ENCODE results near the gene STX16. TPM values are rescaled to one million over a fixed set of nuclear protein-coding genes. Genes with fewer than 3 reads are reported as not detected.

STX16 gene
- total RNA-seq, 1 experiment from 2014 or later, result 86.0 TPM

GRCh38 chr20:58629215-58629580 is 21.9 kb upstream of the STX16 start:
- intact Hi-C loops (cut with micrococcal nuclease; ENCODE audit: unreplicated experiment), result no loop called here
- CTCF ChIA-PET, result interaction anchor here (1.4 kb wide), 1 partner anchor 15 kb away, joined by 6 read pairs; no protein-coding TSS in a partner anchor
- BruUV-seq (replicated peaks), result no TSS peak
- no peak for TF ChIP-seq CTCF (IDR thresholded peaks at IDR 0.05; ENCODE audit: unreplicated experiment)
- Mint-ChIP-seq H3K9me3 (ENCODE audit: low read depth, unreplicated experiment) (peaks cover 5% of the 10 kb centered on the region), H3K36me3 (ENCODE audit: insufficient read depth, unreplicated experiment) (no peaks in the 10 kb centered on the region), H3K4me1 (ENCODE audit: low read depth, unreplicated experiment) (peaks cover 24% of the 10 kb centered on the region), H3K27ac (ENCODE audit: unreplicated experiment) (no peak overlapping the region), H3K4me3 (ENCODE audit: low read depth, unreplicated experiment) (no peak overlapping the region), H3K27me3 (ENCODE audit: unreplicated experiment) (peaks cover 34% of the 10 kb centered on the region)
- DNase-seq, result no peak

- peaks cover 24% of the 10 kb centered on the region for H3K4me1 Mint-ChIP-seq (ENCODE audit: low read depth, unreplicated experiment)
- CTCF ChIA-PET, result interaction anchor here (1.4 kb wide), 1 partner anchor 16 kb away, joined by 6 read pairs; no protein-coding TSS in a partner anchor
- BruUV-seq (replicated peaks), result no TSS peak
- H3K36me3 Mint-ChIP-seq (ENCODE audit: insufficient read depth, unreplicated experiment), result no peaks in the 10 kb centered on the region
- TF ChIP-seq CTCF (IDR thresholded peaks at IDR 0.05; ENCODE audit: unreplicated experiment), result no peak
- H3K4me3 Mint-ChIP-seq (ENCODE audit: low read depth, unreplicated experiment), result no peak overlapping the region
- intact Hi-C loops (cut with micrococcal nuclease; ENCODE audit: unreplicated experiment), result no loop called here
- H3K9me3 Mint-ChIP-seq (ENCODE audit: low read depth, unreplicated experiment), result peaks cover 5% of the 10 kb centered on the region
- H3K27me3 Mint-ChIP-seq (ENCODE audit: unreplicated experiment), result peaks cover 41% of the 10 kb centered on the region
- no peak for DNase-seq
- H3K27ac Mint-ChIP-seq (ENCODE audit: unreplicated experiment), result no peak overlapping the region
Measured at GRCh38 chr20:58630063-58630462, 21.0 kb upstream of the STX16 start.

- no peak for TF ChIP-seq CTCF (IDR thresholded peaks at IDR 0.05; ENCODE audit: unreplicated experiment)
- CTCF ChIA-PET, result interaction anchor here (0.6 to 1.7 kb wide), 2 partner anchors 8 to 20 kb away, joined by 4 read pairs; no protein-coding TSS in a partner anchor
- H3K27me3 Mint-ChIP-seq (ENCODE audit: unreplicated experiment), result peaks cover 74% of the 10 kb centered on the region
- H3K36me3 Mint-ChIP-seq (ENCODE audit: insufficient read depth, unreplicated experiment), result no peaks in the 10 kb centered on the region
- peaks cover 15% of the 10 kb centered on the region for H3K4me1 Mint-ChIP-seq (ENCODE audit: low read depth, unreplicated experiment)
- intact Hi-C loops (cut with micrococcal nuclease; ENCODE audit: unreplicated experiment), result no loop called here
- BruUV-seq (replicated peaks), result no TSS peak
- no peak overlapping the region for H3K4me3 Mint-ChIP-seq (ENCODE audit: low read depth, unreplicated experiment)
- no peaks in the 10 kb centered on the region for H3K9me3 Mint-ChIP-seq (ENCODE audit: low read depth, unreplicated experiment)
- H3K27ac Mint-ChIP-seq (ENCODE audit: unreplicated experiment), result no peak overlapping the region
- DNase-seq, result no peak
Measured at GRCh38 chr20:58633161-58634053, 17.7 kb upstream of the STX16 start.

- Mint-ChIP-seq H3K4me3 (ENCODE audit: low read depth, unreplicated experiment) (no peak overlapping the region), H3K4me1 (ENCODE audit: low read depth, unreplicated experiment) (peaks cover 15% of the 10 kb centered on the region), H3K9me3 (ENCODE audit: low read depth, unreplicated experiment) (no peaks in the 10 kb centered on the region), H3K27ac (ENCODE audit: unreplicated experiment) (no peak overlapping the region), H3K36me3 (ENCODE audit: insufficient read depth, unreplicated experiment) (no peaks in the 10 kb centered on the region), H3K27me3 (ENCODE audit: unreplicated experiment) (peaks cover 81% of the 10 kb centered on the region)
- DNase-seq, result no peak
- intact Hi-C loops (cut with micrococcal nuclease; ENCODE audit: unreplicated experiment), result no loop called here
- CTCF ChIA-PET, result interaction anchor here (1.7 kb wide), 1 partner anchor 21 kb away, joined by 4 read pairs; no protein-coding TSS in a partner anchor
- BruUV-seq (replicated peaks), result no TSS peak
- TF ChIP-seq CTCF (IDR thresholded peaks at IDR 0.05; ENCODE audit: unreplicated experiment), result no peak
Measured at GRCh38 chr20:58634059-58634458, 17.0 kb upstream of the STX16 start.
